GM20000 (cell line): ENCODE measurements around the gene ZNF423.

ENCODE experiments used
- DNase-seq: peaks from one replicate; pipeline ENCODE4 v3.0.0; 2012; ENCODE audit warnings: low spot score
- TF ChIP-seq, protein P1 (sequence below): IDR thresholded peaks from 2 replicates; pipeline ENCODE4 v1.5.1; 2012; ENCODE audit warnings: mild to moderate bottlenecking, control low read depth; ENCODE audit errors: extremely low read depth, missing control alignments

ZNF423 gene

GRCh38 chr16:49516382-49517036, 339.4 kb downstream of the ZNF423 start:
- no peak for DNase-seq
- TF ChIP-seq, protein P1, sequence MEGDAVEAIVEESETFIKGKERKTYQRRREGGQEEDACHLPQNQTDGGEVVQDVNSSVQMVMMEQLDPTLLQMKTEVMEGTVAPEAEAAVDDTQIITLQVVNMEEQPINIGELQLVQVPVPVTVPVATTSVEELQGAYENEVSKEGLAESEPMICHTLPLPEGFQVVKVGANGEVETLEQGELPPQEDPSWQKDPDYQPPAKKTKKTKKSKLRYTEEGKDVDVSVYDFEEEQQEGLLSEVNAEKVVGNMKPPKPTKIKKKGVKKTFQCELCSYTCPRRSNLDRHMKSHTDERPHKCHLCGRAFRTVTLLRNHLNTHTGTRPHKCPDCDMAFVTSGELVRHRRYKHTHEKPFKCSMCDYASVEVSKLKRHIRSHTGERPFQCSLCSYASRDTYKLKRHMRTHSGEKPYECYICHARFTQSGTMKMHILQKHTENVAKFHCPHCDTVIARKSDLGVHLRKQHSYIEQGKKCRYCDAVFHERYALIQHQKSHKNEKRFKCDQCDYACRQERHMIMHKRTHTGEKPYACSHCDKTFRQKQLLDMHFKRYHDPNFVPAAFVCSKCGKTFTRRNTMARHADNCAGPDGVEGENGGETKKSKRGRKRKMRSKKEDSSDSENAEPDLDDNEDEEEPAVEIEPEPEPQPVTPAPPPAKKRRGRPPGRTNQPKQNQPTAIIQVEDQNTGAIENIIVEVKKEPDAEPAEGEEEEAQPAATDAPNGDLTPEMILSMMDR, result no peak

- TF ChIP-seq, protein P1, result no peak
- no peak for DNase-seq
Observed at GRCh38 chr16:49515861-49516260, 340.1 kb downstream of the ZNF423 start.

- TF ChIP-seq, protein P1, result no peak
Observed at GRCh38 chr16:49515016-49515565, 340.8 kb downstream of the ZNF423 start.

GRCh38 chr16:49514073-49514980, 341.6 kb downstream of the ZNF423 start:
- no peak for DNase-seq
- TF ChIP-seq, protein P1, result no peak

More at GRCh38 chr16:49515016-49515565, 340.8 kb downstream of the ZNF423 start:
- no peak for DNase-seq

GRCh38 chr16:49513040-49513439, 342.9 kb downstream of the ZNF423 start:
- TF ChIP-seq, protein P1, result no peak
- DNase-seq, result no peak

DNA sequence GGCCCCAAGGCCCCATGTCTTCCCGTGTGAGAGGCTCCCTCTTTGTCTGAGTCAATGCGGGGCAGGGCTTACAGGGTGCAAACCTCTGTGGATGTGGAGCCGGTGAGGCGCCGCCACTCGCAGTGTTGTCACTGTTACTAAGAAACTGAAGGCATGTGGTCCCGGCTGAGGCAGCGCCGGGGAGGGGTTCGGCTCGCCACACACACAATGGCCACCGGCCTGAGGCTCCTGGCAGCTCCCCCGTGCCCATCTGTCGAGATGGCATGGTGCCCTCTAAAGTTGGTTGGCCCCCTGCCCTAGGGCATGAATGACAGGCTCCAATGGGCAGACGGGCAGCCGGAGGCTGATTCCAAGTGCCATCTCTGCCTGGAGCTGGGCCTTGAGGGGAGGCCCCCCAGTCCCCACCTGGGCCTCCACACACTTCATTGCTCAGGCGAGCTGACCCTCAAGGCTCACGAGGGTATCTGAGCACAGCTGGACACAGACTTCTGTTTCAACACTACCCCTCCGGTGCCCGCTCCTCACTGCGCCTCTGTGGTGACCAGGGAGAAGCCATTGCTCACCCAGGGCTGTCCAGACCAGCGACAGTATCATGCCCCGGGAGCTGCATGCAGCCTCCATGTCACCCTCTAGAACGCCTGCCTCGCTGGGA, 345.1 kb downstream of the ZNF423 start:
- TF ChIP-seq, protein P1, result no peak

More for the DNA sequence above, 345.1 kb downstream of the ZNF423 start:
- DNase-seq, result no peak
